Duodenal mucosa (tissue), 2 donors: Measurements from ENCODE around the gene CYP27A1.

Experiments
- H3K27ac ChIP-seq: one replicate; pipeline ENCODE4 v1.7.0; 2013; ENCODE audit warnings: low read depth, low read length
- H3K27me3 ChIP-seq, 2 donors: one replicate each; pipeline ENCODE4 v1.7.0; 2013; ENCODE audit warnings: low read length in 2 of 2, control low read depth in 1 of 2; ENCODE audit not compliant: insufficient read depth in 2 of 2, control insufficient read depth in 1 of 2
- H3K36me3 ChIP-seq, 2 donors: one replicate each; pipeline ENCODE4 v1.7.0; 2013; ENCODE audit warnings: low read length in 2 of 2, control low read depth in 1 of 2; ENCODE audit not compliant: insufficient read depth in 2 of 2, control insufficient read depth in 1 of 2
- H3K4me1 ChIP-seq, 2 donors: one replicate each; pipeline ENCODE4 v1.7.0; 2013; ENCODE audit warnings: low read length in 2 of 2, control low read depth in 1 of 2; ENCODE audit not compliant: insufficient read depth in 2 of 2, control insufficient read depth in 1 of 2
- H3K4me3 ChIP-seq, 2 donors: one replicate each; pipeline ENCODE4 v1.7.0; 2013; ENCODE audit warnings: low read length in 2 of 2, low read depth in 1 of 2
- H3K9ac ChIP-seq, 2 donors: one replicate each; pipeline ENCODE4 v1.7.0; 2013; ENCODE audit warnings: low read length in 2 of 2, low read depth in 1 of 2
- H3K9me3 ChIP-seq, 2 donors: one replicate each; pipeline ENCODE4 v1.7.0; 2013; ENCODE audit warnings: low read length in 2 of 2, control low read depth in 1 of 2; ENCODE audit not compliant: control insufficient read depth in 1 of 2

Gene CYP27A1

DNA sequence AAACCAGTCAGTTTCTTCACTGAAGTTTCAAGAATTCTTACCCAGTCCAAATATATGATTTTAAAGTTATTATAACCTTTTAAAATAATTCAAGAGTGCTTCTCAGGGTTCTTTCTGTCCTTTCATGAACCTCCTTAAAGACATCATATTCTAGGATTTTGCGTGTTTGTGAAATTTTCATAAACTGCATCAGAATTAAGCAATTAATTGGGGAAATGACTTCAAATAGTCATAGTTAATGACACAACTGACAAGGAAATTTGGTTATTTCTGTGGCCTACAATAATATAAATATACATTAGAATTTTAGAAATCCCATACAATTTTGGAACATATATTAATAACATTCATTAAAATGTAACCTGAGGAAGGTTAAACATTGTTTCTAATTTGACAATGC is 10.5 kb downstream of the CYP27A1 start:
- Histone ChIP-seq H3K9ac (no peak overlapping the region), H3K9me3 (no peaks in the 10 kb centered on the region), H3K4me1 (peaks cover 3 to 13% of the 10 kb centered on the region in 2 donors), H3K4me3 (no peak overlapping the region), H3K27me3 (no peaks in the 10 kb centered on the region), H3K27ac (no peak overlapping the region), H3K36me3 (no peaks in the 10 kb centered on the region)

DNA sequence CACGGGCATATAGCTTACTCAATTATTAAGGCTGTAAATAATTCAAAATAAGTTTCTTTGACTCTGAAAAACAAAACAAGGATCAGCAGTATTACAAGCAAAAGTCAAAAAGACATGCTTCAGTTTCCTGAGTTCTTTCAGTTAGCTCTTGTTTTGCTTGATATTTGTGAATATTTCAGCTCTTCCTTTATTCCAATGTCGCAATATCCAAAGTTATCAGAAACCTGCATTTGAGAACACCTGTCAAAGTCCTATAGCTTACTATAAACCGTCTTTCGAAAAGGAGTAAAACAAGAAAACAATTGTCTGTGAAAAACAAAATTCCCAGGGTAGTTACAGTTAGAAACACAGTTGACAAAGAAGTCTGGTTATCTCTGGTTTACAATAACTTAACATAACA is 14.7 kb downstream of the CYP27A1 start:
- H3K36me3 ChIP-seq = no peaks in the 10 kb centered on the region
- no peak overlapping the region for H3K9ac ChIP-seq
- H3K4me3 ChIP-seq = no peak overlapping the region
- no peaks in the 10 kb centered on the region for H3K4me1 ChIP-seq
- no peaks in the 10 kb centered on the region for H3K27me3 ChIP-seq
- H3K9me3 ChIP-seq = no peaks in the 10 kb centered on the region
- H3K27ac ChIP-seq = no peak overlapping the region

DNA sequence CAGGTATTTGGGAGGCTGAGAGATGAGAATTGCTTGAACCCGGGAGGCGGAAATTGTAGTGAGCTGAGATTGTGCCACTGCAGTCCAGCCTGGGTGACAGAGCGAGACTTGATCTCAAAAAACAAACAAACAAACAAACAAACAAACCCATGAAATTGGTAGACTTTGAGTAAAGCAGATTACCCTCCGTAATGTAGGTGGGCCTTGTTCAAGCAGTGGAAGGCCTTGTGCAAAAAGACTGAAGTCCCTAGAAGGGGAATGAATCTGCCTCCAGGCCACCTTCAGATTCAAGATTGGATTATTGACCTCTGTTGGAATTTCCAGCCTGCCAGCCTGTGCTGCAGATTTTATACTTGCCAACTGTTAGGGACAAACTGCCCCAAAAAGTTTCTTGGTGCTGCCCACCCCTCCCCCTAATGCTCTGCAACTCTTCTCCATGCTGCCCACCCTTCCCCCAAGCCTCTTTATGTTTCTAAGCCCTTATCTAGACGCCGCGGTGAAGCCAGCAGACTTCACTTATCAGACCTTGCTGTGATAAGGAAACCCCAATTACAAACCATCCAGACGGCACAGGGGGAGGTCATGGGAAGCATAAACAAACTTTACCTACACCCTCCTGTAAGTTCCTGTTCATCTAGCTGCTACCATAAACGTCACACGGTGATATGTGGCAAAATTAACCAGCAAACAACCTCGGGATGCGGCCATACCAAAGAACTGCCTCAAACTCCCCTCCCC is 17.0 kb downstream of the CYP27A1 start:
- peak overlapping the region in 1 of 2 donors; percentile 28 for H3K4me3 ChIP-seq
- H3K4me1 ChIP-seq = no peaks in the 10 kb centered on the region
- H3K27ac ChIP-seq = no peak overlapping the region

GRCh38 chr2:218799990-218800389 is 18.0 kb downstream of the CYP27A1 start:
- Histone ChIP-seq H3K27me3 (no peaks in the 10 kb centered on the region), H3K9me3 (peaks cover 0 to 11% of the 10 kb centered on the region in 2 donors), H3K4me3 (no peak overlapping the region), H3K27ac (no peak overlapping the region), H3K4me1 (no peaks in the 10 kb centered on the region), H3K36me3 (no peaks in the 10 kb centered on the region), H3K9ac (no peak overlapping the region)

More for the DNA sequence above, 17.0 kb downstream of the CYP27A1 start:
- Histone ChIP-seq H3K27me3 (no peaks in the 10 kb centered on the region), H3K9ac (no peak overlapping the region), H3K36me3 (no peaks in the 10 kb centered on the region), H3K9me3 (peaks cover 0 to under 1% of the 10 kb centered on the region in 2 donors)

DNA sequence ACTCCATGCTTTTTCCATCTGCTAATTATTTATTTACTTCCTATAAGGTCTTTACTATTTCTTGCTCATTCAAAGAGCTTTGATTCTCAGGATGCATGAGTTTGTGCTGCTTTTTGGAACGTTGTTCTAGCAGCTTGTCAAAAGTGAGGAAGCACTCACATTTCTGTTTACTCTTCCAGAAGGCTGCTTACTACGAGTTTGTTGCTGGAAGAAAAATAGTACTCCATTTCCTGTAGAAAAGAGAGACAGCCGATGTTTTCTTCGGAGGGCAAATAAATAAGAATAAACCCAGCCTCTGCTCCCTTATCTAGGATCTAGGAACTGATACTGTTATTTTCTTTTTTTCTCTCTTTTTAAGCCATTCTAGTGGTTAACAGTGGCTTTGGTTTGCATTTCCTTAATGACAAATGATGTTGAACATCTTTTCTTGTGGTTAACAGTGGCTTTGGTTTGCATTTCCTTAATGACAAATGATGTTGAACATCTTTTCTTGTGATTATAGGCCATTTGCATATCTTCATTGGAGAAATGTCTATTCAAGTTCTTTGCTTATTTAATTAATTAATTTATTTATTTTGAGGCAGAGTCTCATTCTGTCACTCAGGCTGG is 20.5 kb downstream of the CYP27A1 start:
- H3K4me1 ChIP-seq = no peaks in the 10 kb centered on the region
- no peaks in the 10 kb centered on the region for H3K36me3 ChIP-seq
- H3K27me3 ChIP-seq = no peaks in the 10 kb centered on the region
- H3K27ac ChIP-seq = no peak overlapping the region
- H3K9ac ChIP-seq = no peak overlapping the region
- H3K9me3 ChIP-seq = peaks cover 0 to 11% of the 10 kb centered on the region in 2 donors
- no peak overlapping the region for H3K4me3 ChIP-seq

- no peak overlapping the region for H3K9ac ChIP-seq
- no peak overlapping the region for H3K27ac ChIP-seq
- no peak overlapping the region for H3K4me3 ChIP-seq
Observed at GRCh38 chr2:218804817-218805216, 22.9 kb downstream of the CYP27A1 start.

GRCh38 chr2:218805627-218806026 is 23.7 kb downstream of the CYP27A1 start:
- H3K4me3 ChIP-seq = no peak overlapping the region
- no peaks in the 10 kb centered on the region for H3K27me3 ChIP-seq
- H3K9me3 ChIP-seq = peaks cover 0 to 11% of the 10 kb centered on the region in 2 donors
- H3K9ac ChIP-seq = no peak overlapping the region
- H3K4me1 ChIP-seq = no peaks in the 10 kb centered on the region
- no peak overlapping the region for H3K27ac ChIP-seq
- H3K36me3 ChIP-seq = no peaks in the 10 kb centered on the region

More at GRCh38 chr2:218804817-218805216, 22.9 kb downstream of the CYP27A1 start:
- no peaks in the 10 kb centered on the region for H3K4me1 ChIP-seq
- no peaks in the 10 kb centered on the region for H3K36me3 ChIP-seq
- H3K9me3 ChIP-seq = peaks cover 0 to 11% of the 10 kb centered on the region in 2 donors
- H3K27me3 ChIP-seq = no peaks in the 10 kb centered on the region

DNA sequence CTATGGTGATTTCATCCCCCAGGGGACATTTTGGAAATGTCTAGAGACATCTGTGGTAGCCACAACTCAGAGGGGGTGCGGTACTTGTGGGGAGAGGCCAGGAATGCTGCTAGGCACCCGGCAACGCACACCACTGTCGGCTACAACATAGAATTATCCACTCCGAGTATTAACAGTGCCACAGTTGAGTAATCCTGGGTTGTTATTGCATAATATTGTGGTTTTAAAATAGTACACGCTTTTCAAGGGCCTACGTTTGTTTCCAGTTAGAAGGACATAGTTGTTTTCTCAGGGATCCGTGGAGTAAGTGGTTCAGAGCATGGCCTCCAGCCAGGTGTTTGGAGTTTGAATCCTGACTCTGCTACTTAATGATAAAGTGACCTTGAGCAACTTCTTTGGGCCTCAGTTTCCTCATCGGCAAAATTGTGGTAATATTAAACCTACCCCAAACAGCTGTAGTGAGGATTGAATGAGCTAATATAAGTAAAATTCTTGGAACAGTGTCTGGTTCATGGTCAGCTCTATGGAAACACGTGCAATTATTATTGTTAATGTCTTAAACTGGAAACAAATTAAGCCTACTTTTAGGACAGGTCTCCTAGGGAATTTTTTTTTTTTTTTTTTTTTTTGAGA is 24.5 kb downstream of the CYP27A1 start:
- no peak overlapping the region for H3K4me3 ChIP-seq
- H3K9me3 ChIP-seq = peaks cover 0 to 11% of the 10 kb centered on the region in 2 donors
- peaks cover 0 to 4% of the 10 kb centered on the region in 2 donors for H3K36me3 ChIP-seq
- H3K27me3 ChIP-seq = no peaks in the 10 kb centered on the region
- H3K9ac ChIP-seq = no peak overlapping the region
- H3K27ac ChIP-seq = peak overlapping the region; percentile 50
- no peaks in the 10 kb centered on the region for H3K4me1 ChIP-seq

GRCh38 chr2:218807626-218808025 is 25.7 kb downstream of the CYP27A1 start:
- H3K4me3 ChIP-seq = no peak overlapping the region
- no peaks in the 10 kb centered on the region for H3K4me1 ChIP-seq
- no peak overlapping the region for H3K27ac ChIP-seq
- no peaks in the 10 kb centered on the region for H3K27me3 ChIP-seq
- H3K36me3 ChIP-seq = peaks cover 2 to 10% of the 10 kb centered on the region in 2 donors
- no peak overlapping the region for H3K9ac ChIP-seq
- H3K9me3 ChIP-seq = peaks cover 0 to 11% of the 10 kb centered on the region in 2 donors

DNA sequence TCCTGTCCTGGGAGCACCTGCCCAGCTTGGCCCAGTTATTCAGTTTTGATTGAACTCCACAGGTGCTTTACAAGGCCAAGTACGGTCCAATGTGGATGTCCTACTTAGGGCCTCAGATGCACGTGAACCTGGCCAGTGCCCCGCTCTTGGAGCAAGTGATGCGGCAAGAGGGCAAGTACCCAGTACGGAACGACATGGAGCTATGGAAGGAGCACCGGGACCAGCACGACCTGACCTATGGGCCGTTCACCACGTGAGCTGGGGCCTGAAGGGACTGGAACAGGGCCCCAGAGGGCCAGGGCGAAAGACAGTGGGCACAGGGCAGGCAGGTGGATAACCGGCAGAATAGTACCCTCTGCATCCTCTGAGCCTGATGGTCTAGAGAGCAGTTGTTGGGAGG is 27.6 kb downstream of the CYP27A1 start:
- H3K9ac ChIP-seq = no peak overlapping the region
- peaks cover 7 to 18% of the 10 kb centered on the region in 2 donors for H3K36me3 ChIP-seq

More for the DNA sequence above, 27.6 kb downstream of the CYP27A1 start:
- Histone ChIP-seq H3K4me1 (peaks cover 8 to 10% of the 10 kb centered on the region in 2 donors), H3K27ac (no peak overlapping the region), H3K27me3 (no peaks in the 10 kb centered on the region), H3K9me3 (peaks cover 0 to 5% of the 10 kb centered on the region in 2 donors), H3K4me3 (no peak overlapping the region)
